ENCODE measurements around the gene CLEC17A. TPM values are rescaled to one million over a fixed set of nuclear protein-coding genes. Genes with fewer than 3 reads are reported as not detected.

Gene CLEC17A
- total RNA-seq, 1 donor from 2014 or later, result not detected

DNA sequence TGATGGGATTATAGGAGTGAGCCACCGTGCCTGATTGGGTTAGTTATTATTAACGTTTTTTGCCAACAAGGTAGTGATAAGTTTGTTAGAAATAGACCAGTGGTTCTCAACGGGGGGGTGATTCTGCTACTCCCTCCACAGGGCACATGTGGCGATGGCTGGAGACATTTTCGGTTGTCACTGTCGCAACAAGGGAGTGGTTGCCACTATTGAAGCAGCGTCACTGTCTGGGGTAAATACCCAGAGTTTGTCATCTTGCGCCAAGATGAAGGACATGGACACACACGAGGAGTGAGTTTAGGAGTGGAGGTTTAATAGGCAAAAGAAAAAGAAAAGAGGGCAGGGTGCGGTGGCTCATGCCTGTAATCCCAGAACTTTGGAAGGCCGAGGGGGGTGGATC is 72.8 kb downstream of the CLEC17A start:
- DNase-seq, result no peak

DNA sequence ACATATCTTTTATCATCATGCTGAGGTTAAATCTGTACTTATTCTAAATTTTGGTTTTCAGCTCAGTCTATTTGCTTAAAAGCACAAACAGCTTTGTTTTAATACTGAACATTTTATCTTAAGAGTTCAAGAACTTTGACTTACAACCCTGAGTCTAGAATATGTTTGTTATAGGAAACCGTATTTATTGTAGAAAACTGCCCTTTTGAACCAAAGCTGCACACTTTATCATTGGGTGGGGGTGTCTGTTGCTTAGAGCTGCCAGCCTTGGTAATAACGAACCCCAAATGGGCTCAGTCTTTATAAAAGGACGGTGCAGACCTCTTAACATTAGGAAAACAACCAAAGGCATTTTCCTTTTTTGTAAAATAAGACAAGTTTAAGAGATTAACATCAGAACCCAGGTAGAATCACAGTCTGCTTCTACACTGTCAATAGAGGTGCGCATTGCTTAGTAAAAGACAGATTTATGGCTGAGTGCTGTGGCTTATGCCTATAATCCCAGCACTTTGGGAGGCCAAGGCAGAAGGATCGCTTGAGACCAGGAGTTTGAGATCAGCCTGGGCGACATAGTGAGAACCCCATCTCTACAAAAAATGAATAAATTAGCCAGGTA is 77.1 kb downstream of the CLEC17A start:
- no peak for DNase-seq

DNA sequence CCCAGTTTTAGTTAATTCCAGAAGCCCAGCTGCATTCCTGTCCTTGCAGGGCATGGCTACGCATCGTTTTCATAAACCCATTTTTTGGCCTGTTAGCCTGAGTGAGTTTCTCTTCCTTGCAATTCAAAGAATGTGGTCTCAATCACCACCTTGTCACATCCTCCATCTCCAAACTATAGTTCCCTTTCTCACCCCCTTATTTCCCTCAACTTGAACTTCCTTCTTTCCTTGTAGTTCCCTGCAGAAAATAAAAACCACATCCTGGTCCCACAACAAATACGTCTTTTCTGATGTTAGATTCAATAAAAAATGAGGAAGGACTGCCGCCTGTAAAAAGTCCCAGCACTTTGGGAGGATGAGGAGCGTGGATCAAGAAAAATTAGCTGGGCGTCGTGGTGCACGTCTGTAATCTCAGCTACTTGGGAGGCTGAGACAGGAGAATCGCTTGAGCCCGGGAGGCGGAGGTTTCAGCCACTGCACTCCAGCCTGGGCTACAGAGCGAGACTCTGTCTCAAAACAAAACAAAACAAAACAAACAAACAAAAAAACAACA is 78.6 kb downstream of the CLEC17A start:
- no peak for DNase-seq

Other genes starting within 250 kb of the CLEC17A start
- 5.3 and 12.7 TPM in 2 replicates for gene ADGRE5, start 201.6 kb upstream of the CLEC17A start, total RNA-seq
- 104 and 123 TPM in 2 replicates for gene DDX39A, start 163.7 kb upstream of the CLEC17A start, total RNA-seq
- 282 and 439 TPM in 2 replicates for gene PKN1, start 149.8 kb upstream of the CLEC17A start, total RNA-seq
- 0.17 and 0.42 TPM in 2 replicates for gene PTGER1, start 107.7 kb upstream of the CLEC17A start, total RNA-seq
- gene GIPC1, start 87.0 kb upstream of the CLEC17A start, total RNA-seq, result 175 and 182 TPM in 2 replicates
- gene DNAJB1, start 64.7 kb upstream of the CLEC17A start, total RNA-seq, result 29.5 and 39.5 TPM in 2 replicates
- 17.0 and 25.5 TPM in 2 replicates for gene TECR, start 53.5 kb upstream of the CLEC17A start, total RNA-seq
- 199 and 268 TPM in 2 replicates for gene NDUFB7, start 11.0 kb upstream of the CLEC17A start, total RNA-seq
- not detected in 2 replicates for gene ADGRE3, start 91.8 kb downstream of the CLEC17A start, total RNA-seq
- 6.6 and 16.2 TPM in 2 replicates for gene ZNF333, start 107.0 kb downstream of the CLEC17A start, total RNA-seq
- 0.09 and 0.17 TPM in 2 replicates for gene ADGRE2, start 195.5 kb downstream of the CLEC17A start, total RNA-seq